Fibroblast of peridontal ligament (primary cell): Measurements from ENCODE around the gene VMP1.
"Not testable (repeated sequence)": the region's sequence is repeated elsewhere in the genome, so short reads cannot be mapped to it uniquely, and the experiment has no call there.

Source experiments
- DNase-seq: peaks from one replicate; pipeline ENCODE4 v3.0.0-alpha.2; 2010; ENCODE audit errors: extremely low read depth

VMP1 gene

GRCh38 chr17:59754552-59754951, 47.1 kb downstream of the VMP1 start:
- DNase-seq, result peak; percentile 94

- not testable (repeated sequence) for DNase-seq
These were observed 47.6 kb downstream of the VMP1 start for GRCh38 chr17:59755069-59755468.

DNA sequence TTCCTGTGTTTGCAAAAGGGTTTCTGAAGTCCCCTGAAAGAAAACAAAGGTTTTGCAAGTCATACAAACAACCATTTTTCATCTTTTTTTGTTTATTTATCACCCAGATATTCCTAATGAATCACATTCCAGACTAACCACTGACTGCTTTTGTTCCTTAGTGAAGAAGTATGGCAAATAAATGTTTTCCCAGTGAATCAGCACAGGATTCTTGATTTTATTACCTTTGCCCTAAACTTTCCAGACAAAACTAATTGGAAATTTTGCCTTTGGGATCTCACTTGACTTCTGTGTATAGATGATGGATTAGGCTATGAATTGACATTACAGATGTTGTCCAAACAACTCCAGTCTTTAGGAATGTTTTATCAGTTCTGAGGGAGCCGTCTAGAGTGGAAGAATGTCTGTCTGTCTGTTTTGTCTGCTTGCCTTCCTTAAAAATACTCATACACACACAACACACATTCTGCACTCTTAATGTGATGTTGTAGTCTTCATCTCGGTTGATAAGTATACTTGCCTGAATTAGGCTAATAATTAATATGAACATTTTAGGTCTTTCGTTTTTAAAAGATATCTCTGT, 48.9 kb downstream of the VMP1 start:
- peak; percentile 66 for DNase-seq

GRCh38 chr17:59757043-59757442, 49.6 kb downstream of the VMP1 start:
- no peak for DNase-seq

- DNase-seq, result no peak
These were observed 50.0 kb downstream of the VMP1 start for GRCh38 chr17:59757470-59757869.

GRCh38 chr17:59757881-59758385, 50.5 kb downstream of the VMP1 start:
- no peak for DNase-seq

- DNase-seq, result not testable (repeated sequence)
These were observed 51.7 kb downstream of the VMP1 start for GRCh38 chr17:59758998-59759651.

- DNase-seq, result no peak
These were observed 52.7 kb downstream of the VMP1 start for GRCh38 chr17:59760160-59760559.

GRCh38 chr17:59761385-59762048, 54.1 kb downstream of the VMP1 start:
- DNase-seq, result peak; percentile 86

GRCh38 chr17:59762049-59762823, 54.8 kb downstream of the VMP1 start:
- DNase-seq, result peak; percentile 85

GRCh38 chr17:59762824-59763374, 55.4 kb downstream of the VMP1 start:
- no peak for DNase-seq

GRCh38 chr17:59763861-59764260, 56.4 kb downstream of the VMP1 start:
- peak; percentile 92 for DNase-seq

GRCh38 chr17:59764292-59764741, 56.9 kb downstream of the VMP1 start:
- peak; percentile 51 for DNase-seq

- DNase-seq, result no peak
These were observed 57.6 kb downstream of the VMP1 start for GRCh38 chr17:59765038-59765437.

- DNase-seq, result peak; percentile 90
These were observed 59.0 kb downstream of the VMP1 start for GRCh38 chr17:59766491-59766890.

GRCh38 chr17:59767176-59767575, 59.7 kb downstream of the VMP1 start:
- no peak for DNase-seq

GRCh38 chr17:59769887-59770286, 62.4 kb downstream of the VMP1 start:
- no peak for DNase-seq

GRCh38 chr17:59771093-59771492, 63.6 kb downstream of the VMP1 start:
- DNase-seq, result no peak

DNA sequence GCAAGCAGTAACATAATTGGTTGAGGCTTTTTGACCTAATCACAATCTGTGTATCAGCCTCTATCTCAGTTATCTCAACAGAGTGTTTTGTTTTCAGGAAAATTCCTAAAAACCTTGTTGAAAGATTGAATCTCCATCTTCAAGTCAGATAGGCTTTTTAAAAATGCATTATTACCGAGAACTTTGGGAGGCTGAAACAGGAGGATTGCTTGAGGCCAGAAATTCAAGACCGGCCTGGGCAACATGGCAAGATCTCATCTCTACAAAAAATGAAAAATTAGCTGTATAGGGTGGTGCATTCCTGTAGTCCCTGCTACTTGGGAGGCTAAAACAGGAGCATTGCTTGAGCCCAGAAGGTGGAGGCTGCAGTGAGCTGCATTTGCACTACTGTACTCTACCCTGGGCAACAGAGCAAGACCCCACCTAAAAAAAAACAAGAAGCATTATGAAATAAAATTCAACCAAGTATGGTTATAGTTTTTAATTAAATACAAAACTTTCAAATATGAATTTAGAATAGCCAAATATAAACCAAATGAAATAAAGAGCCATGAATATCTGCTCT, 68.4 kb downstream of the VMP1 start:
- DNase-seq, result no peak

GRCh38 chr17:59776577-59776976, 69.1 kb downstream of the VMP1 start:
- no peak for DNase-seq

GRCh38 chr17:59777033-59777432, 69.6 kb downstream of the VMP1 start:
- no peak for DNase-seq
